Keratinocyte (primary cell): Measurements from ENCODE around the gene TXNRD1.

ENCODE experiments used
- CTCF ChIP-seq, 3 experiments: IDR thresholded peaks in 1 of 3; conservative IDR thresholded peaks in 1 of 3; optimal IDR thresholded peaks in 1 of 3; 2 replicates in 2 of 3; 3 replicates in 1 of 3; pipeline versions ENCODE3 to v1.5.1; 2011; ENCODE audit warnings: low read length in 3 of 3, mild to moderate bottlenecking in 3 of 3, moderate library complexity in 2 of 3, control low read depth in 1 of 3, inconsistent platforms in 1 of 3; ENCODE audit not compliant: insufficient read depth in 2 of 3; ENCODE audit errors: extremely low read depth in 1 of 3
- EZH2 ChIP-seq: IDR thresholded peaks from one replicate; pipeline ENCODE4 v1.6.1; 2012; ENCODE audit warnings: inconsistent platforms, mild to moderate bottlenecking, low read length, moderate library complexity

GRCh38 chr12:104237930-104238329, 22.4 kb downstream of the TXNRD1 start:
- TF ChIP-seq CTCF (optimal IDR thresholded peaks at IDR 0.05 in 1 of 3, IDR thresholded peaks at IDR 0.05 in 1 of 3, conservative IDR thresholded peaks at IDR 0.05 in 1 of 3; ENCODE audit: extremely low read depth in 1 of 3, insufficient read depth in 2 of 3, low read length in 3 of 3) (no peak), EZH2 (no peak)
